HL-60 (cell line): ENCODE data around the gene RAB17.

Source experiments
- DNase-seq, 2 experiments: peaks; one replicate each; pipeline ENCODE4 v3.0.0-alpha.2; 2010 to 2020; ENCODE audit warnings: low read depth in 1 of 2, low spot score in 1 of 2
- H3K27ac ChIP-seq: fragments of 250-450 bp; sonication (Bioruptor Pico); replicated peaks from 2 replicates; pipeline ENCODE4 v1.5.1; 2020; ENCODE audit warnings: mild to moderate bottlenecking, moderate library complexity
- H3K27me3 ChIP-seq: fragments of 250-450 bp; sonication (Bioruptor Pico); 2 replicates; pipeline ENCODE4 v1.5.1; 2021; ENCODE audit warnings: mild to moderate bottlenecking, moderate library complexity; ENCODE audit not compliant: insufficient read depth, poor library complexity, severe bottlenecking
- H3K4me3 ChIP-seq: replicated peaks from 2 replicates; pipeline ENCODE4 v1.5.1; 2011; ENCODE audit warnings: mild to moderate bottlenecking, control low read depth, low read length; ENCODE audit not compliant: insufficient read depth
- CTCF ChIP-seq: IDR thresholded peaks from one replicate; pipeline ENCODE4 v1.5.1; 2011; ENCODE audit warnings: low read length, control low read depth, inconsistent platforms; ENCODE audit not compliant: insufficient read depth
- GABPA ChIP-seq: IDR thresholded peaks from 2 replicates; pipeline ENCODE4 v1.6.1; 2012; ENCODE audit warnings: low read depth
- POLR2AphosphoS5 ChIP-seq: IDR thresholded peaks from 2 replicates; pipeline ENCODE4 v1.6.1; 2012; ENCODE audit warnings: low read depth
- SPI1 ChIP-seq: IDR thresholded peaks from 2 replicates; pipeline ENCODE4 v1.6.1; 2012; ENCODE audit warnings: low read depth, mild to moderate bottlenecking, borderline replicate concordance
- TF ChIP-seq, protein P1 (sequence below): IDR thresholded peaks from 2 replicates; pipeline ENCODE4 v1.6.1; 2012; ENCODE audit warnings: low read depth; ENCODE audit not compliant: insufficient replicate concordance

The RAB17 gene

DNA sequence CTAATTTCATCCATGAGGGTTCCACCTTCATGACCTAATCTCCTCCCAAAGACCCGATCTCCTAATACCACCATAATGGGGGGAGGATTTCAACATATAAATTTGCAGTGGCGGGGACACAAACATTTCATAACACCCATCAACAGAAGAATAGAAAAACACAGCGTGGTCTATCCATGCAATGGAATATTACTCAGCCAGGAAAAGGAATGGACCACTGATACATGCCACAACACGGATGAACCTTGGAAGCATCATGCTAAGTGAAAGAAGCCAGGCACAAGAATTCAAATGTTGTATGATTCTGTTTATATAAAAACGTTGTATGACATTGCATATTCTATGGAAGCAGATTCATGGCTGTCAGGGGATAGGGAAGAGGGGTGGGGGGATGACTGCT lies 21.5 kb downstream of the RAB17 start:
- TF ChIP-seq POLR2AphosphoS5, result no peak
- TF ChIP-seq CTCF, result no peak
- no peak for TF ChIP-seq SPI1
- TF ChIP-seq, protein P1, sequence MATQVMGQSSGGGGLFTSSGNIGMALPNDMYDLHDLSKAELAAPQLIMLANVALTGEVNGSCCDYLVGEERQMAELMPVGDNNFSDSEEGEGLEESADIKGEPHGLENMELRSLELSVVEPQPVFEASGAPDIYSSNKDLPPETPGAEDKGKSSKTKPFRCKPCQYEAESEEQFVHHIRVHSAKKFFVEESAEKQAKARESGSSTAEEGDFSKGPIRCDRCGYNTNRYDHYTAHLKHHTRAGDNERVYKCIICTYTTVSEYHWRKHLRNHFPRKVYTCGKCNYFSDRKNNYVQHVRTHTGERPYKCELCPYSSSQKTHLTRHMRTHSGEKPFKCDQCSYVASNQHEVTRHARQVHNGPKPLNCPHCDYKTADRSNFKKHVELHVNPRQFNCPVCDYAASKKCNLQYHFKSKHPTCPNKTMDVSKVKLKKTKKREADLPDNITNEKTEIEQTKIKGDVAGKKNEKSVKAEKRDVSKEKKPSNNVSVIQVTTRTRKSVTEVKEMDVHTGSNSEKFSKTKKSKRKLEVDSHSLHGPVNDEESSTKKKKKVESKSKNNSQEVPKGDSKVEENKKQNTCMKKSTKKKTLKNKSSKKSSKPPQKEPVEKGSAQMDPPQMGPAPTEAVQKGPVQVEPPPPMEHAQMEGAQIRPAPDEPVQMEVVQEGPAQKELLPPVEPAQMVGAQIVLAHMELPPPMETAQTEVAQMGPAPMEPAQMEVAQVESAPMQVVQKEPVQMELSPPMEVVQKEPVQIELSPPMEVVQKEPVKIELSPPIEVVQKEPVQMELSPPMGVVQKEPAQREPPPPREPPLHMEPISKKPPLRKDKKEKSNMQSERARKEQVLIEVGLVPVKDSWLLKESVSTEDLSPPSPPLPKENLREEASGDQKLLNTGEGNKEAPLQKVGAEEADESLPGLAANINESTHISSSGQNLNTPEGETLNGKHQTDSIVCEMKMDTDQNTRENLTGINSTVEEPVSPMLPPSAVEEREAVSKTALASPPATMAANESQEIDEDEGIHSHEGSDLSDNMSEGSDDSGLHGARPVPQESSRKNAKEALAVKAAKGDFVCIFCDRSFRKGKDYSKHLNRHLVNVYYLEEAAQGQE, result no peak
- TF ChIP-seq GABPA, result no peak
- no peaks in the 10 kb centered on the region for H3K27me3 ChIP-seq
- no peak overlapping the region for H3K27ac ChIP-seq
- no peak for DNase-seq
- no peak overlapping the region for H3K4me3 ChIP-seq

- TF ChIP-seq CTCF, result no peak
- TF ChIP-seq, protein P1, result no peak
- TF ChIP-seq POLR2AphosphoS5, result no peak
- TF ChIP-seq SPI1, result no peak
- no peak for TF ChIP-seq GABPA
- no peak for DNase-seq
- Histone ChIP-seq H3K4me3 (no peak overlapping the region), H3K27me3 (no peaks in the 10 kb centered on the region), H3K27ac (no peak overlapping the region)
Measured at GRCh38 chr2:237568121-237568660, 22.3 kb downstream of the RAB17 start.

GRCh38 chr2:237567276-237568029 lies 23.1 kb downstream of the RAB17 start:
- H3K4me3 ChIP-seq, result no peak overlapping the region
- no peak for DNase-seq
- TF ChIP-seq GABPA, result no peak
- TF ChIP-seq, protein P1, result no peak
- no peak for TF ChIP-seq CTCF
- no peak for TF ChIP-seq SPI1
- no peak for TF ChIP-seq POLR2AphosphoS5
- no peak overlapping the region for H3K27ac ChIP-seq
- no peaks in the 10 kb centered on the region for H3K27me3 ChIP-seq
